Left forelimb (tissue), 1 donor: ENCODE measurements around the gene ABCA9.
"Not testable (repeated sequence)": the region's sequence is repeated elsewhere in the genome, so short reads cannot be mapped to it uniquely, and the experiment has no call there.

Experiments
- DNase-seq: peaks from one replicate; pipeline ENCODE4 v3.0.0-alpha.2; 2018; ENCODE audit warnings: low spot score

Gene ABCA9, protein sequence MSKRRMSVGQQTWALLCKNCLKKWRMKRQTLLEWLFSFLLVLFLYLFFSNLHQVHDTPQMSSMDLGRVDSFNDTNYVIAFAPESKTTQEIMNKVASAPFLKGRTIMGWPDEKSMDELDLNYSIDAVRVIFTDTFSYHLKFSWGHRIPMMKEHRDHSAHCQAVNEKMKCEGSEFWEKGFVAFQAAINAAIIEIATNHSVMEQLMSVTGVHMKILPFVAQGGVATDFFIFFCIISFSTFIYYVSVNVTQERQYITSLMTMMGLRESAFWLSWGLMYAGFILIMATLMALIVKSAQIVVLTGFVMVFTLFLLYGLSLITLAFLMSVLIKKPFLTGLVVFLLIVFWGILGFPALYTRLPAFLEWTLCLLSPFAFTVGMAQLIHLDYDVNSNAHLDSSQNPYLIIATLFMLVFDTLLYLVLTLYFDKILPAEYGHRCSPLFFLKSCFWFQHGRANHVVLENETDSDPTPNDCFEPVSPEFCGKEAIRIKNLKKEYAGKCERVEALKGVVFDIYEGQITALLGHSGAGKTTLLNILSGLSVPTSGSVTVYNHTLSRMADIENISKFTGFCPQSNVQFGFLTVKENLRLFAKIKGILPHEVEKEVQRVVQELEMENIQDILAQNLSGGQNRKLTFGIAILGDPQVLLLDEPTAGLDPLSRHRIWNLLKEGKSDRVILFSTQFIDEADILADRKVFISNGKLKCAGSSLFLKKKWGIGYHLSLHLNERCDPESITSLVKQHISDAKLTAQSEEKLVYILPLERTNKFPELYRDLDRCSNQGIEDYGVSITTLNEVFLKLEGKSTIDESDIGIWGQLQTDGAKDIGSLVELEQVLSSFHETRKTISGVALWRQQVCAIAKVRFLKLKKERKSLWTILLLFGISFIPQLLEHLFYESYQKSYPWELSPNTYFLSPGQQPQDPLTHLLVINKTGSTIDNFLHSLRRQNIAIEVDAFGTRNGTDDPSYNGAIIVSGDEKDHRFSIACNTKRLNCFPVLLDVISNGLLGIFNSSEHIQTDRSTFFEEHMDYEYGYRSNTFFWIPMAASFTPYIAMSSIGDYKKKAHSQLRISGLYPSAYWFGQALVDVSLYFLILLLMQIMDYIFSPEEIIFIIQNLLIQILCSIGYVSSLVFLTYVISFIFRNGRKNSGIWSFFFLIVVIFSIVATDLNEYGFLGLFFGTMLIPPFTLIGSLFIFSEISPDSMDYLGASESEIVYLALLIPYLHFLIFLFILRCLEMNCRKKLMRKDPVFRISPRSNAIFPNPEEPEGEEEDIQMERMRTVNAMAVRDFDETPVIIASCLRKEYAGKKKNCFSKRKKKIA (N-terminal part only)

DNA sequence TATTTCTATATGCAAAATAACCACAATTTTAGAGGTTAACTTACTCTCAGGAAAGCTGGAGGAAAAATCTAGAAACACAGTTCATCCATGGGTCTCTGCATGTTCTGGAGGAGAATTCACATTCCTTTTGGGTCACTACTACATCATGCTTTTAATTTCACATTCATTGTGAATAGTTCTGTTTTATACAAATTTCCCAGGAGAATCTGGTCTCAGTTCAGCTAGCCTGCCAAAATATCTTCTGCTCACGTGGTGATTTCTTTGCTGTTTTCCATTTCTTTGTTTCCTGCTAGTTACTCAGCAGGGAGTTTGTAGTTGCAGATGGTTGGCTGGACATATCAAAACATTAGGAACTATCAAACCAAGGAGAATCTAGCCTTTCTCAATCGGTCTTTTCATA lies at the start of gene ABCA9:
TSS of gene ABCA9 (minus strand) at position 106 of the 400 bp plus-strand sequence. CDS start 9,801 bp downstream, outside the sequence.
- DNase-seq, result no peak

DNA sequence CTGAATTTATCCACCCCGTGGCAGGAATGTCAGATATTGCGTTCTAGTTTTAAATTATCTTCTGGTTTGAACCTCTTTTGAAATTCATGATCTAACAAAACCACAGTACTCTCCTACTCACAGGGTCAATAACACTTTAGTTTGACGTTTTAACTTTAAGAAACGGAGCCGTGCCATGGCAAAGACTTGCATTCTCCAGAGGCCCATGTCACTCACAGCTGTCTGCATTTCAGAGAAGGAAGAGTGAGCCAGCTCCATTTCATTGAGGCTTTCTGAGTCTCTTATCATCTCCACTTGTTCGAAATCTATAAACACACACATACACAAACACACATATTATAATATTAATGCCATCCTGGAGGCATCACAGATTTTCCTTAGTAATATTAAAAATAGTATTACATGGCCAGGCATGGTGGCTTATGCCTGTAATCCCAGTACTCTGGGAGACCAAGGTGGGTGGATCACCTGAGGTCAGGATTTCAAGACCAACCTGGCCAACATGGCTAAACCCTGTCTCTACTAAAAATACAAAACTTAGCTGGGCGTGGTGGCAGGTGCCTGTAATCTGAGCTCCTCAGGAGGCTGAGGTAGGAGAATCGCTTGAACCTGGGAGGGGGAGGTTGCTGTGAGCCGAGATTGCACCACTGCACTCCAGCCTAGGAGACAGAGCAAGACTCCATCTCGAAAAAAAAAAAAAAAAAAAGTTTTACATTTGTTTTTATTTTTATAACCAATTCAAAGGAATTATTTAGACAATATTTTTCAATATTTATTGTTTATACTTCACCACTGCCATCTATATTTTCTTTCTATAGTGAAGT lies 45.4 kb upstream of the ABCA9 start:
- no peak for DNase-seq

DNA sequence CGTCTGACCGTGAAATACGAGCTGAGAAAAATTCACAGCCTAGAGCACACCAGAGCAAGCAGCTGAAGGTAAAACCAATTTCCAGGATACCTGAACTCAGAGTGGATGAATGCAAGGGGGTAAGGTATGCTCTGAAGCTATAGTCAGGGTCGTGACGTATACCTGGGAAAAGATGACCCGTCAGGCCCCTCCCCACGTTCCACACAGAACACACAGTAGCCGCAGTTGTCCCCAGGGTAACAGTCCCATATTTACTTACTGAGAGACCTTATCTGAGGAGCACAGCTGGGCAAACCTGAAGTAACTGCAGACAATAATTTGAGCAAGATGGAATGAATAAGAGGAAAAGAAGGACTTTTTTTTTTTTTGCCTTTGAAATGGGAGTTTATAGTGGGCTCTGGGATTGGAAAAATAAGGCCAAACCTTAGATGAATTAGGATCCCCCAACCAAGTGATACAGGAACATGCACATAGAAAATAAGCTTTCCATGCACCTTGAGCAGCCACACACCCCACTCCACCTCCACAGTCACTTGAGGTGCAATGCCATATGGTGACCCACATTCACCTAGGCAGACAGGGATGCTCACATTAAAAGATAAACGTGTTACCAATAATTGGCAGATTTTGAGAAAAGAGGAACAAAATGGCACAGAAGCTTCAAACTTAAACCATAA lies 43.0 kb upstream of the ABCA9 start:
- no peak for DNase-seq

DNA sequence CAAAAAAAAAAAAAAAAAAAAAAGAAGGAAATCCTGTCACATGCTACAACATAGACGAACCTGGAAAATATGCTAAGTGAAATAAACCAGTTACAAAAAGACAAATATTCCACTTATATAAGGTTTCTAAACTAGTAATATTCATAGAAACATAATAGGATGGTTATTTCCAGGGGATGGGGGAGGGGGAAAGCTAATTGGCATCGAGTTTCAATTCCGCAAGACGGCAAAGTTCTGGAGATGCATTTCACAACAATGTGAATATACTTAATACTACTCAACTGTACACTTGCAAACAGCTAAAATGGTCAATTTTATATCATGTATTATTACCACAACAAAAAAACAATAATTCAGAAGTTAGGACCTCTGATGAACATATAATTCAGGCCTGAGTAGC lies 37.9 kb upstream of the ABCA9 start:
- no peak for DNase-seq

DNA sequence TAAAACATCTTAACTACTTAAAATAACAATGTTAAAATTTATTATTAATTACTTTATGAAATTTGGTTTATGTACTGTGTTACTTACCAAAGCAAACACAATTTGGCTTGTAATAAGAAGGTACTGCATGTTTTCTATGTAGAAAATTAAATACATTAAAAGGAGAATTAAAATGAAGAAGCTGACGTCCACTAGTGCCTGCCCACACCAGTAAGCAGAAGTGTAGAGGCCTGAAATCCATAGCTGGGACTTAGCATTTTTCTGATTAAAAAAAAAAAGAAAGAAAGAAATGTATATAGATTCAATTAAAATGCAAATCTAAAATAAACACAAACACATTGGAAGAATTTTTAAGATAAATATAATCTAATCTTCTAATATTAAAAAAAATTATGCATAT lies 35.8 kb upstream of the ABCA9 start:
- no peak for DNase-seq

DNA sequence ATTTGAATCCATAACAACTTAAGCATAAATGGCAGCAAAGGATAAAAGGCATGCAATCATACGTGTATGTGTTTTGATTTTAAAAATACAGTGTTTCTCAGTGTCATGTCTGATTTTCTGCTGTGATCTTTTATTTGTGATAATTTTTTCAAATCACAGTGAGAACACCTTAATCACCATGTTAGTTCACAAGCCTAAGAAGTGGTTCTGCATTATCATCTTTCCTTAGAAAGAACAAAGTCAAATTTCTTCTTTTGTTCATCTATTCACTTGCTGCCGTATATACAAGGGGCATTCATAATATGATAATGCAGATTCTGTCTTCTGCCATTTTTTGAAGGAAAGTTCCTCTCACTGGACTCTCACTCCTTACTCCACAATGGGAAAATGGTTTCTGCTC lies 33.3 kb upstream of the ABCA9 start:
- no peak for DNase-seq

DNA sequence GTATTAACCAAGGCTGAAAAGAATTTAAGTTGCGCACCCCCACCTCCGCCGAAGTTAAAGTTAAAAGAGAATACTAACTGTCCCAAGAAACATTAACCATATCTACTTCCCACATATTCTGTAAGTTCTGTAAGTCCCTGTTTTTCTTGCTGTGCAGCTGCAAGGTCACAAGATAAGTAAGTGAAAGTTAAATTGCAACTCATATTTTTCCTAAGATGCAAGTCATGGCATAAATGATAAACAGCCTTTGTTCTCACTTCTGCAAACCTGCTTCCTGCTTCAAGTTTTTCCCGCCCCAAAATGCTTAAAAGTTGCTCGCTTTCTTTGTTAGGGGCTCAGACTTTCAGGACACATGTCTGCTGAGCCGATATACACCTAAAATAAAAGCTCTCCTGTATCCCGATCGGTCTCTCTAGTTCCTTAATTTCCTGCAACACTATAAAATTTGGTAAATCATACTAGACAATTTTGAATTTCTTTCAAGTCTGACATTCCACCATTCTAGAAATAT lies 32.6 kb upstream of the ABCA9 start:
- DNase-seq, result no peak

DNA sequence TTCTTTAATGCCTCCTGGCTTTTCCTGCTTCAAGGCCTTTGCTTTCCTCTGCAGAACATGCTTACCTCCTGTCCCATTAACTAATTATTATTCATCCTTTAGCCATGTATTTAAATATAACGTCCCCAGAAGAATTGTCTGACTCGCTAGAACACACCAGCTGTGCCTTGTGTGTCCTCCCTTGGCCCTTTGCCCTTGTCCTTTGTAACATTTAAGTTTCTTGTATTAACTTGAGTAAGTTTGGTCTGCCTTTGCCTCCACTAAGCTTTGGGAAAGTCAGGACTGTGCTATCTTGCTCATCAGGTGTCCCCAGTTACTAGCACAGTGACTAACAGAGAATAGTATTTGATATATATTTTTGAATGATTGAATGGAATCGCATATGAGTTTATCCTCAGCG lies 29.6 kb upstream of the ABCA9 start:
- no peak for DNase-seq

DNA sequence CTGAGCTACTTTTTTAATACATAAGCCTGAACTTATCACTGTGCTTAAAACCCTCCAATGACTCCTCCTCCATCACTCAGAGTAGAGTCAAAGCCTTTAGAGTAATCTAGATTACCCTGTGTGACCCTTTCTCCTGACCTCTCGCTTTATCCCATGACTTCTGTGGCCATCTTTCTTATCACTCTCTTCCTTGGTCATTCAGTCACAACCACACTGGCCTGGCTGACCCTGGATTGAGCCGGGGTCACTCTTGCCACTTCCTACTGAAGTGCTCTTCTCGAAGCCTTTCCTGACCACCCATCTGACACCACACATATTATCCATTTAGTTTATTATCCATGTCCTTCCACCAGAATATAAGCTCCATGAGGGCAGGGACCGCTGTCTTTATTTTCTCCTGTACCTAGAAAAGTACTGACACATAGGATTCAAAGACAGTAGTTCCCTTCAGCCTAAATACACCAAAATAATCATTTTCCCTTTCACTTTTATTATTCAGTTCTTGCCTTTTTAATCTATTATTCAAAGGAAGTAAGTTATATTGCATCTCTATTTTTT lies 28.0 kb upstream of the ABCA9 start:
- no peak for DNase-seq

DNA sequence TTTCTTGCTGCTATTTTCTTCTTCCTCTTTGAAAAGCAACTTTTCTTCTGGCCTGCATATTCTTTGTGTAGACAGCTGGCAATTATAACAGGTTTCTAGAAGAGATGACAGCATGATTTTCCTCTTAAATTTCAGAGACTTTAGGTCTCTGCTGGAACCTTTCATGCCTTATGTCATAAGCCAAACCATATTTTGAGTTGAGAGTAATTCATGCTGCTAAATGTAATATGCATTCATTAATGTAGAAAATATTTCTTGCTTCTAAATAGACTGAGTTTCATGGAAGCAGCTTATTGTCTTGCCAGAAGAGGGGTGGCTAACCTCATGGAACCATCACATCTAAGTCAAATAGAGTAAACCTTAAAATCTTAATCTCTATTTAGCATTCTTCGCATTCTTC lies 25.9 kb upstream of the ABCA9 start:
- DNase-seq, result no peak

DNA sequence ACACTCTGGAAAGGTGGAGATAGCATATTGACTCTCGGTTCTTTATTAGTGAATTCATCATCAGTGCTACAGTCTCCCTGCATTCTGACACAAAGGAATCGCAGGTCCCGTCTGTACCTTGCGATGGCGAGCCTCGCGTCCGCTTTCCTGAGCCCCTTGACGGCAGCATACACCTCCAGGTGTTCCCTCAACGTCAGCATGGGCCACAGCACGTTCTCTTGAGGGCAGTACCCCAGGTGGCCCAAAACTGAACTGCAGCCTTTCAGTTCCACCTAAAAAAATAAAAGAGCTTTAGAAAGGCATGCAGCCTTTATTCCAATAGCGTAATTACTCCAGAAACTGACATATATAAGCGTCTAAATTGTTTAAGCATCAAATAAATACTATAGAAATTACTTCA lies 24.2 kb upstream of the ABCA9 start:
- no peak for DNase-seq

DNA sequence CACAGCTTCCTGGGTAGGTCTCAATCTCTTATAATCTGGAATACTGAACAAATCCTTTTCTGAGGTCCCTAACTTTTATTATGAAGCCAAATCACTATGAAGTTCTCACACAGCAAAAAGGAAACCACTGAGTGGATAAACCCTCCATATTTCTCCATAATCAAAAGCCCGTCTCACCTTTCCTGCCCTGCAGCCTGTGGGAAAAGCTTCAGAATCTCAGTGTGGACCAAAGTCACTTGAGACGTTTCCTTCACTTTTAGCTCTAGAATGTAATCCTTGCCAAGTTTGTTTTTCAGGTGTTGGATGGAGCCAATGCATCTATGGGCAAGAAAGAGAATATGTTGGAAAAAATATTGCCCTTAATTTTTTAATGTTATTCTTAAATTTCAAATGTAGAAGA lies 22.0 kb upstream of the ABCA9 start:
- DNase-seq, result no peak

DNA sequence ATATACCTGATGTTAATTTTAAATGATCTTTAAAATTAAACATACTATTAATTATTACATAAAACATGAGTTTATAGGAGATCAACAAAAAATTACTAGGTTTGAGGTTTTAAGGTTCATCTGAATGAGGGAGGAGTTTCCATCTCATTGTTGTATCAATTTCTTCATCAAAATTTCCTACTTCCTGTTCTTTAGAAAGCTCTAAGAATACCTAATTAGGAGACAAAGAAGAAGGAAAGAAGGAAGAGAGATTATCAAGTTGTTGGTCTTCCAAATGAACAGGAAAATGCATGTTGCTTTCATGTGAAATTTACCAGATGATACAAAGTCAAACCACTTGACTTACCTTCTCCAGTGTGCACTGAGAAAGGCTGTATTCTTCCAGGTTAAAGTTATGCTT lies 18.1 kb upstream of the ABCA9 start:
- DNase-seq, result no peak

DNA sequence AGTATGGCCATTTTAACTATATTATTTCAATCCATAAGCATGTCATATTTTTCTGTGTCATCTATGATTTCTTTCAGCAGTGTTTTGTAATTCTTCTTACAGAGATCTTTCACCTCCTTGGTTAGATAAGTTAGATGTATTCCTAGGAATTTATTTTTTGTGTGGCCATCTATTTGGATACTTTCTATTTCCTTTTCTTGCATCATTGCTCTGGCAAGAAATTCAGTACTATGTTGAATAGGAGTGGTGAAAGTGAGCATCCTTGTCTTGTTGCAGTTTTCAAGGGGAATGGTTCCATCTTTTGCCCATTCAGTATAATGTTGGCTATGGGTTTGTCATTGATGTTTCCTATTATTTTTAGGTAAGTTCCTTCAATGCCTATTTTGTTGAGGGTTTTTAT lies 15.1 kb upstream of the ABCA9 start:
- DNase-seq, result no peak

DNA sequence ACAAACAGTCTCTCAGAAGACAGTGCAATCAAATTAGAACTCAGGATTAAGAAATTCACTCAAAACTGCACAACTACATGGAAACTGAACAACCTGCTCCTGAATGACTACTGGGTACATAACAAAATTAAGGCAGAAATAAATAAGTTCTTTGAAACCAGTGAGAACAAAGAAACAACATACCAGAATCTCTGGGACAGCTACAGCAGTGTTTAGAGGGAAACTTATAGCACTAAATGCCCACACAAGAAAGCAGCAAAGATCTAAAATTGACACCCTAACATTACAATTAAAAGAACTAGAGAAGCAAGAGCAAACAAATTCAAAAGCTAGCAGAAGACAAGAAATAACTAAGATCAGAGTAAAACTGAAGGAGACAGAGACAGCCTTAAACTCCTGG lies 12.7 kb upstream of the ABCA9 start:
- DNase-seq, result not testable (repeated sequence)

DNA sequence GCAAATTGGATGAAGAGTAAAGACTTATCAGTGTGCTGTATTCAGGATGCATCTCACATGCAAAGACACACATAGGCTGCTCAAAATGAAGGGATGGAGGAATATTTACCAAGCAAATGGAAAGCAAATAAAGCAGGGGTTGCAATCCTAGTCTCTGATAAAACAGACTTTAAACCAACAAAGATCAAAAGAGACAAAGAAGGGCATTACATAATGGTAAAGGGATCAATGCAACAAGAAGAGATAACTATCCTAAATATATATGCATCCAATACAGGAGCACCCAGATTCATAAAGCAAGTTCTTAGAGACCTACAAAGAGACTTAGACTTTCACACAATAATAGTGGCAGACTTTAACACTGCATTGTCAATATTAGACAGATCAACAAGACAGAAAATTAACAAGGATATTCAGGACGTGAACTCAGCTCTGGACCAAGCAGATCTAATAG lies 12.1 kb upstream of the ABCA9 start:
- not testable (repeated sequence) for DNase-seq

DNA sequence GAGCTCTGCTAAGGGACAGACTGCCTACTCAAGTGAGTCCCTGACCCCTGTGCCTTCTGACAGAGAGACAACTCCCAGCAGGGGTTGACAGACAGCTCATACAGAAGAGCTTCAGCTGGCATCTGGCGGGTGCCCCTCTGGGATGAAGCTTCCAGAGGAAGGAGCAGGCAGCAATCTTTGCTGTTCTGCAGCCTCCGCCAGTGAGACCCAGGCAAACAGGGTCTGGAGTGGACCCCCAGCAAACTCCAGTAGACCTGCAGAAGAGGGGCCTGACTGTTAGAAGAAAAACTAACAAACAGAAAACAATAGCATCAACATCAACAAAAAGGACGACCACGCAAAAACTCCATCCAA lies 10.5 kb upstream of the ABCA9 start:
- DNase-seq, result not testable (repeated sequence)

DNA sequence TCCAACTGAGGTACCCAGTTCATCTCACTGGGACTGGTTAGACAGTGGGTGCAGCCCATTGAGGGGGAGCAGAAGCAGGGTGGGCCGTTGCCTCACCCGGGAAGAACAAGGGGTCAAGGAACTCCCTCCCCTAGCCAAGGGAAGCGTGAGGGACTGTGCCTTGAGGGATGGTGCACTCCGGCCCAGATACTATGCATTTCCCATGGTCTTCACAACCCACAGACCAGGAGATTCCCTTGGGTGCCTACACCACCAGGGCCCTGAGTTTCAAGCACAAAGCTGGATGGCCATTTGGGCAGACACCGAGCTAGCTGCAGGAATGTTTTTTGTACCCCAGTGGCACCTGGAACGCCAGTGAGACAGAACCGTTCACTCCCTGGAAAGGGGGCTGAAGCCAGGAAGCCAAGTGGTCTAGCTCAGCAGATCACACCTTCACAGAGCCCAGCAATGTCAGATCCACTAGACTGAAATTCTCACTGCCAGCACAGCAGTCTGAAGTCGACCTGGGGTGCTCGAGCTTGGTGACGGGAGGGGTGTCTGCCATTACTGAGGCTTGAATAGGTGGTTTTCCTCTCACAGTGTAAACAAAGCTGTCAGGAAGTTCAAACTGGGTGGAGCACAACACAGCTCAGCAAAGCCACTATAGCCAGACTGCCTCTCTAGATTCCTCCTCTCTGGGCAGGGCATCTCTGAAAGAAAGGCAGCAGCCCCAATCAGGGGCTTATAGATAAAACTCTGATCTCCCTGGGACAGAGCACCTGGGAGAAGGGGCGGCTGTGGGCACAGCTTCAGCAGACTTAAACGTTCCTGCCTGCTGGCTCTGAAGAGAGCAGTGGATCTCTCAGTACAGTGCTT lies 9.9 kb upstream of the ABCA9 start:
- not testable (repeated sequence) for DNase-seq

DNA sequence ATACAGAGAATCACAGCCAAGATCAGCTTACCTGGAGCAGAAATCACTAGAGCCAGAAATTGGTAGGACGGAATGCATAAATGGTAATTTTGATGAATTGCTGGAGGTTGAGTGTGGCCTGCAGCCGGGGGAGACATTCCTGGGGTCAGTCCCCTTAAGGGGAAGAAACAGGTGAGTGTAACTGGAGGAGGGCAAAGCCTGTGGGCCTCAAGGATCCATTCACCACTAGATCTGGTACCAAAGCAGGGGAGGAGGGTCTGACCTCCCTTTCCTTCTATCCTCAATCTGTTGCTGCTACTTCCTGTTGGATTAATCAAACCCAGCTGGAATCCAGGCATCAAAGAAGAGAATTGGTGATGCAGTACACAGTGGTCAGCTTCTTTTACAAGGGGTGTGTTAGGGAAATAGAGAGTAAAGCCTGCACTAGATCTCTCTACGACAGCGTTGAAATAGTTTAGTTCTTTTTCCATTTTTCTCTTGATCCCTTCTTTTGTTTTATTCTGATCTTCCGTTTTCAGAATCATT lies 8.6 kb upstream of the ABCA9 start:
- no peak for DNase-seq
